IMR-90 (cell line): ENCODE data around the gene SLC25A21. TPM values are rescaled to one million over a fixed set of nuclear protein-coding genes. Genes with fewer than 3 reads are reported as not detected.

Source experiments
- ATAC-seq: fragments of 200-7000 bp; cut with Tn5 transposase; 2 replicates; pipeline ENCODE4 v1.9.1; 2020; ENCODE audit warnings: low read depth, mild to moderate bottlenecking, moderate library complexity
- BruUV-seq: library from RNA; stranded (reverse); fragments of 400-500 nt; replicated peaks from 2 replicates; lab custom pipeline; 2021; lab: Mats Ljungman, UMichigan
- CTCF ChIA-PET: fragments of 300-600 bp; formaldehyde crosslinking; extraction: SDS; loops from one replicate; lab custom pipeline; 2021; ENCODE audit warnings: antibody characterized with exemption; lab: Yijun Ruan, JAX
- POLR2A ChIA-PET: fragments of 300-600 bp; sonication (Branson Sonifier 250); formaldehyde crosslinking; loops from one replicate; lab custom pipeline; 2022; ENCODE audit warnings: antibody characterized with exemption; ENCODE audit not compliant: unreplicated experiment; lab: Charles Lee
- DNase-seq: peaks from one replicate; pipeline ENCODE4 v3.0.0; 2013
- H2AFZ ChIP-seq: replicated peaks from 2 replicates; pipeline ENCODE3; 2013; ENCODE audit warnings: low read length, mild to moderate bottlenecking; ENCODE audit not compliant: poor library complexity
- H2AK5ac ChIP-seq: 2 replicates; pipeline ENCODE4 v1.6.1; 2013; ENCODE audit warnings: low read depth, low read length, inconsistent platforms
- H2AK9ac ChIP-seq: replicated peaks from 2 replicates; pipeline ENCODE3; 2013; ENCODE audit warnings: mild to moderate bottlenecking, low read depth, low read length, moderate library complexity; ENCODE audit not compliant: poor library complexity
- H2BK120ac ChIP-seq: 2 replicates; pipeline ENCODE4 v1.6.1; 2013; ENCODE audit warnings: low read depth, low read length, inconsistent platforms
- H2BK15ac ChIP-seq: 3 replicates; pipeline ENCODE4 v1.6.1; 2013; ENCODE audit warnings: low read depth, low read length, inconsistent platforms
- H2BK20ac ChIP-seq: 2 replicates; pipeline ENCODE4 v1.6.1; 2013; ENCODE audit warnings: low read depth, mild to moderate bottlenecking, inconsistent platforms, low read length, moderate library complexity
- H2BK5ac ChIP-seq: 2 replicates; pipeline ENCODE4 v1.6.1; 2013; ENCODE audit warnings: mild to moderate bottlenecking, low read depth, low read length, inconsistent platforms; ENCODE audit not compliant: poor library complexity, severe bottlenecking
- H3K14ac ChIP-seq: replicated peaks from 2 replicates; pipeline ENCODE4 v1.6.1; 2013; ENCODE audit warnings: low read depth, low read length, inconsistent platforms
- H3K18ac ChIP-seq: 2 replicates; pipeline ENCODE4 v1.6.1; 2013; ENCODE audit warnings: low read depth, low read length, control low read depth
- H3K23ac ChIP-seq: 2 replicates; pipeline ENCODE4 v1.6.1; 2013; ENCODE audit warnings: low read depth, low read length, inconsistent platforms
- H3K27ac ChIP-seq: 2 replicates; pipeline ENCODE4 v1.5.1; 2013; ENCODE audit warnings: mild to moderate bottlenecking, control low read depth, low read length; ENCODE audit not compliant: insufficient read depth
- H3K27me3 ChIP-seq: 2 replicates; pipeline ENCODE4 v1.6.1; 2013; ENCODE audit warnings: low read length; ENCODE audit not compliant: control insufficient read depth, insufficient read depth
- H3K36me3 ChIP-seq: 2 replicates; pipeline ENCODE4 v1.6.1; 2013; ENCODE audit warnings: low read length, mixed read lengths; ENCODE audit not compliant: control insufficient read depth, insufficient read depth
- H3K4ac ChIP-seq: 2 replicates; pipeline ENCODE4 v1.6.1; 2013; ENCODE audit warnings: low read depth, low read length, inconsistent platforms
- H3K4me1 ChIP-seq: 2 replicates; pipeline ENCODE4 v1.6.1; 2013; ENCODE audit warnings: low read length, mixed read lengths; ENCODE audit not compliant: control insufficient read depth, insufficient read depth
- H3K4me2 ChIP-seq: 2 replicates; pipeline ENCODE4 v1.6.1; 2013; ENCODE audit warnings: low read depth, mild to moderate bottlenecking, control low read depth, low read length, moderate library complexity
- H3K4me3 ChIP-seq: 2 replicates; pipeline ENCODE4 v1.5.1; 2013; ENCODE audit warnings: low read depth, mild to moderate bottlenecking, control low read depth, low read length, moderate library complexity; ENCODE audit not compliant: insufficient read depth
- H3K56ac ChIP-seq: 2 replicates; pipeline ENCODE4 v1.6.1; 2013; ENCODE audit warnings: low read length, inconsistent platforms; ENCODE audit not compliant: insufficient read depth; ENCODE audit errors: extremely low read depth
- H3K79me1 ChIP-seq, 2 experiments: 2 replicates each; pipeline ENCODE4 v1.6.1; 2013; ENCODE audit warnings: low read length in 2 of 2, inconsistent platforms in 1 of 2, low read depth in 1 of 2
- H3K9ac ChIP-seq: 2 replicates; pipeline ENCODE4 v1.6.1; 2013; ENCODE audit warnings: low read depth, low read length, control low read depth
- H3K9me1 ChIP-seq: 2 replicates; pipeline ENCODE4 v1.6.1; 2013; ENCODE audit warnings: low read length, inconsistent platforms; ENCODE audit not compliant: insufficient read depth
- H3K9me3 ChIP-seq: 2 replicates; pipeline ENCODE4 v1.6.1; 2013; ENCODE audit warnings: low read length; ENCODE audit not compliant: control insufficient read depth, insufficient read depth
- H4K20me1 ChIP-seq: 2 replicates; pipeline ENCODE4 v1.6.1; 2013; ENCODE audit warnings: low read length, inconsistent platforms; ENCODE audit not compliant: insufficient read depth
- H4K5ac ChIP-seq: 2 replicates; pipeline ENCODE4 v1.6.1; 2013; ENCODE audit warnings: mild to moderate bottlenecking, low read depth, low read length, control low read depth
- H4K8ac ChIP-seq, 2 experiments: 2 replicates each; pipeline ENCODE4 v1.6.1; 2013; ENCODE audit warnings: low read depth in 2 of 2, low read length in 2 of 2, control low read depth in 1 of 2, inconsistent platforms in 1 of 2
- H4K91ac ChIP-seq: 2 replicates; pipeline ENCODE4 v1.6.1; 2013; ENCODE audit warnings: low read depth, low read length, inconsistent platforms; ENCODE audit not compliant: insufficient read depth
- MAFK ChIP-seq: IDR thresholded peaks from 2 replicates; pipeline ENCODE4 v1.6.1; 2012; ENCODE audit warnings: low read depth, low read length, improper control_type of control experiment
- MAZ ChIP-seq: IDR thresholded peaks from 2 replicates; pipeline ENCODE4 v1.6.1; 2012; ENCODE audit warnings: low read depth, mild to moderate bottlenecking, low read length, improper control_type of control experiment, moderate library complexity, borderline replicate concordance
- MXI1 ChIP-seq: IDR thresholded peaks from 2 replicates; pipeline ENCODE4 v1.6.1; 2012; ENCODE audit warnings: low read depth, mild to moderate bottlenecking, low read length, moderate library complexity, borderline replicate concordance
- RCOR1 ChIP-seq: IDR thresholded peaks from 2 replicates; pipeline ENCODE4 v1.6.1; 2012; ENCODE audit warnings: mild to moderate bottlenecking, low read length, improper control_type of control experiment; ENCODE audit not compliant: insufficient replicate concordance
- RFX5 ChIP-seq: IDR thresholded peaks from 2 replicates; pipeline ENCODE4 v1.8.0; 2012; ENCODE audit warnings: low read depth, mild to moderate bottlenecking, low read length, moderate library complexity
- SMC3 ChIP-seq: fragments of 150-350 bp; IDR thresholded peaks from 2 replicates; pipeline ENCODE4 v1.6.1; 2016; ENCODE audit warnings: low read depth, mild to moderate bottlenecking, antibody characterized with exemption, low read length, moderate library complexity
- WGBS, 2 experiments: methylation state at CpG; one replicate each; pipeline versions ENCODE4 v1.1.5 to v1.1.7; 2013; ENCODE audit warnings: missing lambda C conversion rate in 2 of 2; ENCODE audit not compliant: insufficient read length in 1 of 2; ENCODE audit errors: extremely low coverage in 2 of 2; 5-methylcytosine and 5-hydroxymethylcytosine counted together
- dilution Hi-C: fragments of 300-500 bp; cut with HindIII; formaldehyde crosslinking; loops from one replicate; pipeline ENCODE4 v1.14.3; 2018; ENCODE audit warnings: low sequenced_read_pairs; ENCODE audit not compliant: unreplicated experiment
- in situ Hi-C: fragments of 300-500 bp; cut with MboI; formaldehyde crosslinking; loops from 3 replicates; pipeline ENCODE4 v1.14.3; 2019; ENCODE audit warnings: low sequenced_read_pairs, inconsistent platforms, mixed read lengths
- intact Hi-C: fragments of 100-400 bp; cut with micrococcal nuclease; formaldehyde crosslinking; loops from 2 replicates; pipeline ENCODE4 v1.10.0; 2022
- polyA plus RNA-seq, 3 experiments: library from polyadenylated mRNA; depleted of rRNA; stranded (reverse); fragments of >200 nt; gene quantifications; 2 replicates each; pipeline ENCODE4 v1.2.3, GENCODE V29; 2012; ENCODE audit warnings: low replicate concordance in 1 of 3
- total RNA-seq: library from RNA; depleted of rRNA; stranded (reverse); fragments of >200 nt; gene quantifications from 2 replicates; pipeline ENCODE4 v1.2.3, GENCODE V29; 2012

SLC25A21 gene
- total and polyA plus RNA-seq, 2 of the 4 experiments (the other 2 are of a cell fraction) = 0.62 to 0.90 TPM

DNA sequence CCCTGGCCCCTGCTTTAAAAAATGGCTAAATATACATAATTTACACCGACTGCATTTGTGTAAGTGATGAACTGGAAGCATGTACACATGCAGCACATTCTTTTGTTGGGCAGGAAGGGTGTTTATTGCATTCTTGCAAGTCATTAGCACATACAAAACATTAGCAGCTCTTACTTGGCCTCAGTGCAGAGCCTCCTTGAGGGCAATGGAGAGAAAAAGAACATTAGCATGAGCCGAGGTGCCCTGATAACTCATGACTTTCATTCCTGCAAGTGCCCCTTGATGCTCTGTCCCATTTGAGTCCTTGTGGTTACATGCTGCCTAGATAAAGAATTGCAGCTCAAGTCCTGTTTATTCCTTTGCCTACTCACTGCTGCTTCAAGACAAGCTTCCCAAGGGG is 448.9 kb downstream of the SLC25A21 start:
- Histone ChIP-seq H3K4me3 (no peak overlapping the region), H4K8ac (no peak overlapping the region), H2BK120ac (no peak overlapping the region), H3K9me3 (no peaks in the 10 kb centered on the region), H3K4me1 (no peaks in the 10 kb centered on the region), H4K5ac (no peak overlapping the region), H3K14ac (no peak overlapping the region), H3K27ac (no peak overlapping the region), H2AFZ (no peak overlapping the region), H2AK5ac (no peak overlapping the region), H2BK5ac (no peak overlapping the region), H2BK15ac (no peak overlapping the region), H3K9me1 (no peaks in the 10 kb centered on the region), H3K9ac (no peak overlapping the region), H2BK20ac (no peak overlapping the region), H3K18ac (no peak overlapping the region), H3K36me3 (no peaks in the 10 kb centered on the region), H3K4ac (no peak overlapping the region), H2AK9ac (no peak overlapping the region), H3K4me2 (no peak overlapping the region), H4K91ac (no peak overlapping the region), H3K27me3 (no peaks in the 10 kb centered on the region), H3K23ac (no peak overlapping the region), H3K79me1 (no peaks in the 10 kb centered on the region), H4K20me1 (no peaks in the 10 kb centered on the region), H3K56ac (no peak overlapping the region)
- ATAC-seq (no peak), DNase-seq (no peak)
- CTCF ChIA-PET = interaction anchor here (1.1 kb wide), 1 partner anchor 38 kb away, joined by 4 read pairs; no protein-coding TSS in a partner anchor
- intact Hi-C loops (no loop called here), dilution Hi-C loops (no loop called here), in situ Hi-C loops (no loop called here)
- POLR2A ChIA-PET = no interaction called here
- TF ChIP-seq MAZ = no peak
- no peak for TF ChIP-seq RFX5
- no peak for TF ChIP-seq MAFK
- TF ChIP-seq SMC3 = no peak
- no peak for TF ChIP-seq MXI1
- no peak for TF ChIP-seq RCOR1
- no CpG with 5 or more reads among the region's 2 CpGs for WGBS, 2 experiments
- BruUV-seq = no TSS peak
